ENCODE measurements around the gene ENOX1. TPM values are rescaled to one million over a fixed set of nuclear protein-coding genes. Genes with fewer than 3 reads are reported as not detected.
"Not testable (repeated sequence)": the region's sequence is repeated elsewhere in the genome, so short reads cannot be mapped to it uniquely, and the experiment has no call there.

Gene ENOX1
- total RNA-seq, 2 donors from 2014 or later = not detected

DNA sequence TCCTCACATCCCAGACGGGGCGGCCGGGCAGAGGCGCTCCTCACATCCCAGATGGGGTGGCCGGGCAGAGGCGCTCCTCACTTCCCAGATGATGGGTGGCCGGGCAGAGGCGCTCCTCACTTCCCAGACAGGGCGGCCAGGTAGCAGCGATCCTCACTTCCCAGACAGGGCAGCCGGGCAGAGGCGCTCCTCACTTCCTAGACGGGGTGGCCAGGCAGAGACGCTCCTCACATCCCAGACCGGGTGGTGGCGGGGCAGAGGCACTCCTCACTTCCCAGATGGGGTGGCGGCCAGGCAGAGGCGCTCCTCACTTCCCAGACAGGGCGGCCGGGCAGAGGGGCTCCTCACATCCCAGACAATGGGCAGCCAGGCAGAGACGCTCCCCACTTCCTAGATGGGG, 370.4 kb downstream of the ENOX1 start:
- H3K4me1 Mint-ChIP-seq; DNase-seq; H3K4me3 Mint-ChIP-seq; ATAC-seq; H3K27me3 Mint-ChIP-seq; H3K9me3 ChIP-seq (ENCODE audit: control insufficient read depth, low read length, poor library complexity, severe bottlenecking); H3K27ac Mint-ChIP-seq; H3K36me3 Mint-ChIP-seq (ENCODE audit: low read depth): not testable (repeated sequence)

DNA sequence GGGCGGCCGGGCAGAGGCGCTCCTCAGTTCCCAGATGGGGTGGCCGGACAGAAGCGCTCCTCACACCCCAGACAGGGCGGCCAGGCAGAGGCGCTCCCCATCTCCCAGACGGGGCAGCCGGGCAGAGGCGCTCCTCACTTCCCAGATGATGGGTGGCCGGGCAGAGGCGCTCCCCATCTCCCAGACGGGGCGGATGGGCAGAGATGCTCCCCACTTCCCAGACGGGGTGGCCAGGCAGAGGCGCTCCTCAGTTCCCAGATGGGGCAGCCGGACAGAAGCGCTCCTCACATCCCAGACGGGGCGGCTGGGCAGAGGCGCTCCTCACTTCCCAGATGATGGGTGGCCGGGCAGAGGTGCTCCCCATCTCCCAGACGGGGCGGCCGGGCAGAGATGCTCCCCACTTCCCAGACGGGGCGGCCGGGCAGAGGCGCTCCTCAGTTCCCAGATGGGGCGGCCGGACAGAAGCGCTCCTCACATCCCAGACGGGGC, 370.8 kb downstream of the ENOX1 start:
- not testable (repeated sequence) for ATAC-seq; H3K36me3 Mint-ChIP-seq (ENCODE audit: low read depth); H3K27ac Mint-ChIP-seq

DNA sequence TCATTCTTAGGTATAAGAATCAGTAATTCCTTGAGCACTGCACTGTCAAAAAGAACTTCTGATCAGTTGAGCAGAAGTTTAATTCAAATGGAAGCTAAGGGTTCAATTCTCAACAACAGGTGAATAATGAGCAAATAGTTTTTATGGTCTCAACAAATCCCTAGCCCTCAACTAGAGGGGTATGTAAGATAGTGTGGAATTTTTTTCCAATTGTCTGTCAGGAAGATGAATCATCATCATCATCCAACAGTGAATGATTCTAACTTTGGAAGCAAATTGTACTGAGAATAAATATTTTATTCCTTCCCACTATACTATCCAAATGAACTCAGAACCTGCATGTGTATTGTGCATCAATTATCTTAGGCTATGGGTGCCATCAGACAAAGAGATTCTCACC, 372.7 kb downstream of the ENOX1 start:
- H3K27me3 Mint-ChIP-seq = peaks cover 14% of the 10 kb centered on the region
- no peaks in the 10 kb centered on the region for H3K9me3 ChIP-seq (ENCODE audit: control insufficient read depth, low read length, poor library complexity, severe bottlenecking)
- no peaks in the 10 kb centered on the region for H3K4me1 Mint-ChIP-seq
- no peak overlapping the region for H3K4me3 Mint-ChIP-seq
- ATAC-seq (no peak), DNase-seq (no peak)
- H3K27ac Mint-ChIP-seq = no peak overlapping the region
- no peaks in the 10 kb centered on the region for H3K36me3 Mint-ChIP-seq (ENCODE audit: low read depth)

More for the DNA sequence above, 370.8 kb downstream of the ENOX1 start:
- H3K9me3 ChIP-seq (ENCODE audit: control insufficient read depth, low read length, poor library complexity, severe bottlenecking); H3K4me1 Mint-ChIP-seq; H3K27me3 Mint-ChIP-seq; H3K4me3 Mint-ChIP-seq; DNase-seq: not testable (repeated sequence)

DNA sequence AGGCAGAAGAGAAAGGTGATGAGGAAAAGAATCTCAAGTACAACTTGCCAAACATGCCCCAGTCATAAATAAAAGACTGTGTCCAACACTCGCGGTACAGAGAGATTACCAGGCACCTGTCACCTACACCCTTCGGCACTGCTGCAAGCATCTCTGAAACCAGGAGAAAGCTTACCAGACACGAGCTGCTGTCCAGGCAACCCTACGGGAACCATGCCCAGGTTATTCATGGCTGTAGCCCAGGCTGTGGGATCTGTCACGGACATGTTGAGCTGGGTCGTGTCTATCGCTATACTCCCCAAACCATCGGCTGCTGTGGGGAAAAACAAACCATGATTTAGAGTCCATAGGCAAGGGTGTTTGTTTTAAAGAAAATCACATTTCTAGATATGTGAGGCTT, 375.0 kb downstream of the ENOX1 start:
- no peaks in the 10 kb centered on the region for H3K36me3 Mint-ChIP-seq (ENCODE audit: low read depth)
- H3K4me1 Mint-ChIP-seq = no peaks in the 10 kb centered on the region
- H3K27ac Mint-ChIP-seq = no peak overlapping the region
- no peak for DNase-seq
- H3K4me3 Mint-ChIP-seq = no peak overlapping the region
- ATAC-seq = no peak
- no peaks in the 10 kb centered on the region for H3K9me3 ChIP-seq (ENCODE audit: control insufficient read depth, low read length, poor library complexity, severe bottlenecking)
- H3K27me3 Mint-ChIP-seq = peaks cover 29% of the 10 kb centered on the region

DNA sequence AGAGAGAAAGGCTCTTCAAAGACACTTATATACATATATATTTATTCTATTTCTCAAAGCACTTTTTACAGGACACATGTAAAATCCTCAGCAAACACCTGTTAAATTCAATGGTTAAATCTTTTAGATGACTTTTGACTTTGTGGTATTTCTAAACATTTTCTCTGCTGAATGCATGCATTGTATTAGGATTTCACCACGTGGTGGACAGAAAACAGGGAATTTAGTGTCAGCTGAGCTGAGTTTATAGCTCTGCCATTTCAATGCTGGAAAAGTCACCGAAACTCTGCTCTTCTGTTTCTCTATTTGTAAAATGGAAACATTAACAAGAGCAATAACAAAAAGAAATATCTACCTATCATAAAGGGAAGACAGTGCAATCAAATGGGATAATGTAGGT, 375.6 kb downstream of the ENOX1 start:
- no peak overlapping the region for H3K27ac Mint-ChIP-seq
- no peaks in the 10 kb centered on the region for H3K36me3 Mint-ChIP-seq (ENCODE audit: low read depth)
- ATAC-seq (no peak), DNase-seq (no peak)
- no peak overlapping the region for H3K4me3 Mint-ChIP-seq
- H3K9me3 ChIP-seq (ENCODE audit: control insufficient read depth, low read length, poor library complexity, severe bottlenecking) = no peaks in the 10 kb centered on the region
- H3K4me1 Mint-ChIP-seq = no peaks in the 10 kb centered on the region
- peaks cover 29% of the 10 kb centered on the region for H3K27me3 Mint-ChIP-seq

DNA sequence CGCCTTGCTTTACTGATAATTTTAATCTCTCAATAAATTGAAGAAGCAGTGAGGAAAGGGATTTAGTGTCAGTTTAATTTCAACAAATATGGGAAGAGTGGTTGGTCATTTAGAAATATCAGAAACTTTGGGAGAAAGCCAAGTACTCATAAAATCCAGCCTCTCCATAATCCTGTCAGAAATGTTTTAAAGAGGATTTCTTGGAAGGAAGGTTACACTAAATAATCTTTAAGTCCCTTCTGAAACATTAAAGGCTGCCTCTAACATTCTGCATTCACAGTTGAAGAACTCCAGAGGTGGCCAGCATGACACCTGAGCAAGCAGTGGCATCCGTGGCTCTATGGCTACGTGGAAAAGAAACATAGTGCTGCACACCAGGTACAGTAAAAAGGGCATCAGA, 378.5 kb downstream of the ENOX1 start:
- H3K27me3 Mint-ChIP-seq = peaks cover 34% of the 10 kb centered on the region
- no peak for ATAC-seq
- H3K4me3 Mint-ChIP-seq = no peak overlapping the region
- peaks cover 2% of the 10 kb centered on the region for H3K4me1 Mint-ChIP-seq
- no peak for DNase-seq
- no peak overlapping the region for H3K27ac Mint-ChIP-seq
- no peaks in the 10 kb centered on the region for H3K36me3 Mint-ChIP-seq (ENCODE audit: low read depth)
- no peaks in the 10 kb centered on the region for H3K9me3 ChIP-seq (ENCODE audit: control insufficient read depth, low read length, poor library complexity, severe bottlenecking)

DNA sequence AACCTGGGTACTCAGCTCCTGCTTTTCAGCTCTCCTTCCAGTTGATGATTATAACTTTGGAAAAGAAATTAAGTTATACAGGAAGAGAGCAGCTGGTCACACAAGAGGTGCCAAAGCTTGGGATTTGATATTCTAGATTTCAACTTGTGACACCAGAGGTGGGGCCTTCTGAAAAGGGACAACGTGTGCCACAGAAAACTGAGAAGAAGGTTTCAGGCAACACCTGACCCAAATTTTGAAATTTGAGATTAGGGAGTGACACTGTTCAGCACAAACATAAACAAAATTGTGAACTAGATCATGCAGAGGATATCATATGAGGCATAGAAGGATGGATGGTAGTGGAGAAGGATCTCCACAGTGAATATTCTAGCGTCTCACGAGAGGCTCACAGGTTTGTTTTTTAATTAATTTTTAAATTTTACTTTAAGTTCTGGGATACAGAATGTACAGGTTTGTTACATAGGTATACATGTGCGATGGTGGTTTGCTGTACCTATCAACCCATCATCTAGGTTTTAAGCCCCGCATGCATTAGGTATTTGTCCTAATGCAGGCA, 379.7 kb downstream of the ENOX1 start:
- H3K4me1 Mint-ChIP-seq = peaks cover 2% of the 10 kb centered on the region
- H3K36me3 Mint-ChIP-seq (ENCODE audit: low read depth) = no peaks in the 10 kb centered on the region
- peaks cover 35% of the 10 kb centered on the region for H3K27me3 Mint-ChIP-seq
- H3K4me3 Mint-ChIP-seq = no peak overlapping the region
- ATAC-seq (no peak), DNase-seq (no peak)
- H3K27ac Mint-ChIP-seq = no peak overlapping the region
- no peaks in the 10 kb centered on the region for H3K9me3 ChIP-seq (ENCODE audit: control insufficient read depth, low read length, poor library complexity, severe bottlenecking)

DNA sequence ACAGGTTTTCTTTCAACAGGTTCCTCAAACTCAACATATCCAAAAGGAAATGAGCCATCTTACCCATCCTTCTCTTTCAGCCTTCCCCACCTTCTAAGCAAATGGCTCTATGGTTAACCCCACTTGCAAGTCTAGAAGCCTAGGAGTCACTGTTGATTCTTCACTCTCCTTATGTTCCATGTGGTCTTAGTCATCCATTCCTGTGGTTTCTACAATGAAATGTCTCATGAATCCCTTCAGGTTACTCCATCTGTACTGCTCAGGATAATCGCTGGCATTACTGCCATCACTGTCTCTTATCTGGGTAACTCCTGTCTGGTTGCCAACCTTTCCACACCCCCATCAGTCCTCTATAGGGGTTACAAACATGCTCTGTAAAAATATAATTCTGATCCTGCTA, 381.3 kb downstream of the ENOX1 start:
- H3K9me3 ChIP-seq (ENCODE audit: control insufficient read depth, low read length, poor library complexity, severe bottlenecking) = no peaks in the 10 kb centered on the region
- no peaks in the 10 kb centered on the region for H3K36me3 Mint-ChIP-seq (ENCODE audit: low read depth)
- ATAC-seq (no peak), DNase-seq (no peak)
- no peak overlapping the region for H3K27ac Mint-ChIP-seq
- H3K27me3 Mint-ChIP-seq = peaks cover 36% of the 10 kb centered on the region
- no peak overlapping the region for H3K4me3 Mint-ChIP-seq
- H3K4me1 Mint-ChIP-seq = peaks cover 5% of the 10 kb centered on the region

DNA sequence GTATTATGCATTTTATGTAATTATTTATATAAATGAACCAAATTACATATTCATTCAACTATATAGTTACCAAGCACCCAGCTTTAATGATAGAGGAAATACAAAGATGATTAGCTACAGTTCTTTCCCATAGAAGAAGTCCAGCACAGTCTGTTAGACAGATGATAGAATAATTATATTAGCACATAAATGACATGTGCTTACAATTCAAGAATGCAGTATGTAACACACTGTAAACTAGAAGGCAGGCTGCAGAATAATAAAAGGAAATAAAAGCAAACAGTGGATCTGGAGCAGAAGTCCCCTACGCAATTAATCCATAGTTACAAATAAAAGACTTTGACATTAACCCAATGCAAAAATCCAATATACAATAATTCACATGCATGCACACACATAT, 384.4 kb downstream of the ENOX1 start:
- no peak for ATAC-seq

DNA sequence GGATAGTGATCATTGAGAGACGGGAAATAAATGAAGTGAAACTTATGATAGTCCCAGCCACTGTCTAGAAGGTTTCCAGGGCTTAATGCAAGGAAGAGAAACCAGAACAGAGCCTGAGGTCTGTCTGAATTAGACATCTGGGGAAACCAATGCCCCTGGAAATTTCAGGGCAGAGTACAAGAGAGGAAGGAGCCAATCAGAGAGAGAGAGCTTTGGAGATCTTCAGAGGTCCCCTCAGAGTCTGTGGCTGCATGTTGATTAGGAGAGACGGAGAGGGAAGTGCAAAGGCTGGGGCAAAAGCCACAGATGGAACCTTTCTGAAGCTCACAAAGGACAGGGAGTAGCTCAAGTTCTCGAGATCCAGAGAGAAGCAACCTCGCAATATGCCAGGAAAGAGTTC, 385.4 kb downstream of the ENOX1 start:
- Mint-ChIP-seq H3K4me1 (peaks cover 5% of the 10 kb centered on the region), H3K27me3 (peaks cover 24% of the 10 kb centered on the region), H3K27ac (no peak overlapping the region), H3K36me3 (ENCODE audit: low read depth) (no peaks in the 10 kb centered on the region), H3K4me3 (no peak overlapping the region)
- ATAC-seq (no peak), DNase-seq (no peak)
- no peaks in the 10 kb centered on the region for H3K9me3 ChIP-seq (ENCODE audit: control insufficient read depth, low read length, poor library complexity, severe bottlenecking)

More for the DNA sequence above, 384.4 kb downstream of the ENOX1 start:
- DNase-seq = no peak
- no peaks in the 10 kb centered on the region for H3K9me3 ChIP-seq (ENCODE audit: control insufficient read depth, low read length, poor library complexity, severe bottlenecking)
- Mint-ChIP-seq H3K4me1 (peaks cover 5% of the 10 kb centered on the region), H3K27me3 (peaks cover 29% of the 10 kb centered on the region), H3K27ac (no peak overlapping the region), H3K36me3 (ENCODE audit: low read depth) (no peaks in the 10 kb centered on the region), H3K4me3 (no peak overlapping the region)

DNA sequence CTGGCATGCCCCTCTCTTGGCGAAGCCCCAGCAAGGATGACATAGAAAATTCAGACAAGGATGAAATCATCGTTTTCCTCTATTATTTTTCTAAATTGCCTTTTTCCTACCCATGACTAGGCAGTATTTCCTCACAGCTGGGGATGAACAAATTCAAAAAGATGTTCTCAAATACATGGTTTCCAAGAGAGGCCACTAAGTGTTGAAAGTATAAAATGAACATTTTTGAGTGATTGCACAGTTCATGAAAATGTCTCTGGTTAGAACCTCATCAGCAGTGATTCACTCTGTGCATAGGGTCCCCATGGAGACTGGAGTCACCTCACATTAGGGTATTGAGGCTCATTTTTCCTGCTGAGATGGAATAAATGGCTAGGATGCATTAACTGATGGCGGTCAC, 389.7 kb downstream of the ENOX1 start:
- H3K27ac Mint-ChIP-seq = no peak overlapping the region
- peaks cover 3% of the 10 kb centered on the region for H3K4me1 Mint-ChIP-seq
- no peaks in the 10 kb centered on the region for H3K36me3 Mint-ChIP-seq (ENCODE audit: low read depth)
- no peak for ATAC-seq
- DNase-seq = no peak
- no peaks in the 10 kb centered on the region for H3K9me3 ChIP-seq (ENCODE audit: control insufficient read depth, low read length, poor library complexity, severe bottlenecking)
- no peak overlapping the region for H3K4me3 Mint-ChIP-seq
- peaks cover 19% of the 10 kb centered on the region for H3K27me3 Mint-ChIP-seq

DNA sequence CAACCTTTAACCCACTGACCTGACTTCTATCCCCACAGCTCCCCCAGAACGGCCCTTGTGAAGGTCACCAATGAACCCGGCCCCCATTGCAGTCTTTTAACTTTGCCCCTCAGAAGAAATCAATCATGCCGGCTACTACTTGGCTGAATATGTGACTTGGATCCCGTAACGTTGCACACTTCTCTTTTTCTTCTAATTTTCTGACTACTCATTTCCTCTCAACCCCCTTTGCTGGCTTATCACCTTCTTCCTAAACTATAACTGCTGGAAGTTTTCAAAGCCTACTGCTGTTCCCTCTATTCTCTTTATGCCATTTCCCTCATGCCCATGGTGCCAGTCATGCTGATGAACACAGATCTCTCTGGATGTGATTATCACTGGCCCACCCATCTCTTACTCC, 395.7 kb downstream of the ENOX1 start:
- no peak for ATAC-seq
- no peaks in the 10 kb centered on the region for H3K9me3 ChIP-seq (ENCODE audit: control insufficient read depth, low read length, poor library complexity, severe bottlenecking)
- Mint-ChIP-seq H3K27ac (no peak overlapping the region), H3K4me3 (no peak overlapping the region), H3K4me1 (no peaks in the 10 kb centered on the region), H3K36me3 (ENCODE audit: low read depth) (no peaks in the 10 kb centered on the region), H3K27me3 (peaks cover 7% of the 10 kb centered on the region)
- DNase-seq = no peak

DNA sequence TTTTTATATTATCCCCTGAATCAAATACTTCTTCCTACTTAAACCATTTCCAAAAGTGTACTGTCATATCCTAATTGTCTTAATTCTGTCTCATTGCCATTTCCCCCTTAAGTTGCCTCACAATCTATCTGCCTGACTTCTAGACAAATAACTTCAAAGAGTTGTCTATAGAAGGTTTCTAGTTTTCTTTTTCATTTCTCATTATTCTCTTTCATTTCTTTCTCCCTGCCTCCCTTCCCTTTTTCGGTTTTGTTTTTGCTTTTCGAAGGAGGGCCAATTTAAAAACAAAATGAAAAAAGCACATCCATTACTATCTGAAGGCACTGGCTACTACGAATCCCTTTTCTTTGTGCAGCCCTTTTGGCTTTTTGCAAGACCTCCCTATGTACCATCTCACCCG, 396.2 kb downstream of the ENOX1 start:
- no peak overlapping the region for H3K27ac Mint-ChIP-seq
- H3K27me3 Mint-ChIP-seq = peaks cover 7% of the 10 kb centered on the region
- ATAC-seq = no peak
- no peak for DNase-seq
- no peaks in the 10 kb centered on the region for H3K9me3 ChIP-seq (ENCODE audit: control insufficient read depth, low read length, poor library complexity, severe bottlenecking)
- H3K36me3 Mint-ChIP-seq (ENCODE audit: low read depth) = no peaks in the 10 kb centered on the region
- H3K4me3 Mint-ChIP-seq = no peak overlapping the region
- no peaks in the 10 kb centered on the region for H3K4me1 Mint-ChIP-seq

DNA sequence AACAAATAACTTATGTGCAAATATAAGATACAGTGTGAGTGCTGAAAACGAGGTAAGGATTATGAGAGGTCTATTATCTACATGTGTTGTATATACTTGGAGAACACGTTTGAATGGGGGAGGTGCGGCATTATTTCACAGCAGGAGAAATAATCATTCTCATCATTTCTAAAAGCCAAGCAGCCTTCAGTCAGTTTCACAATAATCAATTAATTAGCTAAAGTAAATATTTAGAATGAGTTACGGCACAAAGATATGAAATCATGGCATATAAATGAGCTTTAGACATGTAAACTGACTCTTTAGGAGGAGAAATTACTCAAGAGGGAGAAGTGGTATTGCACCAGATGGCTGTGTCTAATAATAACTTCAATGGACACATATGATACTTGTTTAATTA, 396.8 kb downstream of the ENOX1 start:
- Mint-ChIP-seq H3K27ac (no peak overlapping the region), H3K27me3 (peaks cover 7% of the 10 kb centered on the region), H3K4me3 (no peak overlapping the region), H3K4me1 (no peaks in the 10 kb centered on the region), H3K36me3 (ENCODE audit: low read depth) (no peaks in the 10 kb centered on the region)
- H3K9me3 ChIP-seq (ENCODE audit: control insufficient read depth, low read length, poor library complexity, severe bottlenecking) = no peaks in the 10 kb centered on the region
- no peak for ATAC-seq
- no peak for DNase-seq

All from T-helper 17 cell (primary cell).